ENCODE measurements around the gene PPP3R1. TPM values are rescaled to one million over a fixed set of nuclear protein-coding genes. Genes with fewer than 3 reads are reported as not detected.
A peak's percentile ranks its signal among the peaks of the same experiment; 100 is the strongest.

The PPP3R1 gene
- total and polyA plus RNA-seq, 9 of the 15 experiments (the other 6 are each of a cell fraction or from before 2014, with no cell fraction given), result 3.7 to 70.0 (median 24.8) TPM

DNA sequence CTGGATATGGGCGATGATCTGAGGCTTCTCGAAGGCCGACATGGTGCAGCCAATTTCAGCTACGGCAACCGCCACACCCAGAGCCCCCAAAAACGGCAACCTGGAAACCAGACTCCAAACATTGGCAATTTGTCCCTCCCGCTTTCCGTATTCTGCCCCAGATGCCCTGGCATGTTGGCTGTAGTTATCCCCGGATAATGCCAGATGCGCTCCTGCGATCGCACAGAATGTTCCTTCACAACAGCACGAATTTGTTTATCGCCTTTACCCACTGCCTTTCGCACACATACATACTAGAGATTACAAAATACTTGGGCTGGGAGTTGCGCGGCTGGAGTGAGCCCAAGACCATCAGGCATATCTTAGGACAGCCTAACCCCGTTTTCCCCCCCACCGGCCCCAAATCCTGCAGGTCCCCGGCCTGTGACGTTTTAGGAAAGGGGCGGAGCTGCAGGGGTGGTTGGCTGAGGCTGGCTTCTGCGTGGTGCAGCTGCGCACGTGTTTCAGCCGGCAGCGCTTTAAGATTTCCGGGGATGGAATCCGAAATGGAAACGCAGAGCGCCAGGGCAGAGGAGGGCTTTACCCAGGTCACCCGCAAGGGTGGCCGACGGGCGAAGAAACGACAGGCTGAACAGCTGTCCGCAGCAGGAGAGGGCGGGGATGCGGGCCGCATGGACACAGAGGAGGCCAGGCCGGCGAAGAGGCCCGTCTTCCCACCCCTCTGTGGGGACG lies 94.8 kb downstream of the PPP3R1 start, which contains the start of gene PNO1 (continued):
- TF ChIP-seq RBBP5 (IDR thresholded peaks at IDR 0.05; ENCODE audit: borderline replicate concordance, insufficient read depth, low read length, poor library complexity, severe bottlenecking), result peak; percentile 82
- no peak for TF ChIP-seq CCAR2 (IDR thresholded peaks at IDR 0.05; ENCODE audit: low read depth, low read length)
- no peak for TF ChIP-seq EHMT2 (IDR thresholded peaks at IDR 0.05)
- no peak for TF ChIP-seq EWSR1 (IDR thresholded peaks at IDR 0.05; ENCODE audit: borderline replicate concordance, low read depth, partially characterized antibody)
- TF ChIP-seq NUFIP1 (IDR thresholded peaks at IDR 0.05; ENCODE audit: partially characterized antibody), result no peak
- TF ChIP-seq, protein P1, sequence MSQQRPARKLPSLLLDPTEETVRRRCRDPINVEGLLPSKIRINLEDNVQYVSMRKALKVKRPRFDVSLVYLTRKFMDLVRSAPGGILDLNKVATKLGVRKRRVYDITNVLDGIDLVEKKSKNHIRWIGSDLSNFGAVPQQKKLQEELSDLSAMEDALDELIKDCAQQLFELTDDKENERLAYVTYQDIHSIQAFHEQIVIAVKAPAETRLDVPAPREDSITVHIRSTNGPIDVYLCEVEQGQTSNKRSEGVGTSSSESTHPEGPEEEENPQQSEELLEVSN (IDR thresholded peaks at IDR 0.05; ENCODE audit: borderline replicate concordance in 1 of 2, extremely low read depth in 1 of 2, insufficient read depth in 1 of 2, insufficient read length in 1 of 2, low read depth in 1 of 2, low read length in 1 of 2, poor library complexity in 1 of 2, severe bottlenecking in 1 of 2), result peak in 1 of 2 experiments; percentile 61
- TF ChIP-seq PHF21A (IDR thresholded peaks at IDR 0.05; ENCODE audit: borderline replicate concordance, low read depth), result no peak
- TF ChIP-seq CBFB (CRISPR knock-in tag; IDR thresholded peaks at IDR 0.05), result no peak; the same call in 1 of the 2 replicates
- no peak for TF ChIP-seq U2AF1 (optimal IDR thresholded peaks at IDR 0.05; ENCODE audit: low read depth, low read length)
- no peak for TF ChIP-seq SNIP1 (IDR thresholded peaks at IDR 0.05; ENCODE audit: low read depth)
- TF ChIP-seq ARID1B (IDR thresholded peaks at IDR 0.05), result peak; percentile 47; the same call in 1 of the 2 replicates
- peak; percentile 93 for TF ChIP-seq CREM (IDR thresholded peaks at IDR 0.05; ENCODE audit: low read depth)
- no peak for TF ChIP-seq HOXB6 (CRISPR knock-in tag; IDR thresholded peaks at IDR 0.05; ENCODE audit: borderline replicate concordance)
- TF ChIP-seq, protein P2, sequence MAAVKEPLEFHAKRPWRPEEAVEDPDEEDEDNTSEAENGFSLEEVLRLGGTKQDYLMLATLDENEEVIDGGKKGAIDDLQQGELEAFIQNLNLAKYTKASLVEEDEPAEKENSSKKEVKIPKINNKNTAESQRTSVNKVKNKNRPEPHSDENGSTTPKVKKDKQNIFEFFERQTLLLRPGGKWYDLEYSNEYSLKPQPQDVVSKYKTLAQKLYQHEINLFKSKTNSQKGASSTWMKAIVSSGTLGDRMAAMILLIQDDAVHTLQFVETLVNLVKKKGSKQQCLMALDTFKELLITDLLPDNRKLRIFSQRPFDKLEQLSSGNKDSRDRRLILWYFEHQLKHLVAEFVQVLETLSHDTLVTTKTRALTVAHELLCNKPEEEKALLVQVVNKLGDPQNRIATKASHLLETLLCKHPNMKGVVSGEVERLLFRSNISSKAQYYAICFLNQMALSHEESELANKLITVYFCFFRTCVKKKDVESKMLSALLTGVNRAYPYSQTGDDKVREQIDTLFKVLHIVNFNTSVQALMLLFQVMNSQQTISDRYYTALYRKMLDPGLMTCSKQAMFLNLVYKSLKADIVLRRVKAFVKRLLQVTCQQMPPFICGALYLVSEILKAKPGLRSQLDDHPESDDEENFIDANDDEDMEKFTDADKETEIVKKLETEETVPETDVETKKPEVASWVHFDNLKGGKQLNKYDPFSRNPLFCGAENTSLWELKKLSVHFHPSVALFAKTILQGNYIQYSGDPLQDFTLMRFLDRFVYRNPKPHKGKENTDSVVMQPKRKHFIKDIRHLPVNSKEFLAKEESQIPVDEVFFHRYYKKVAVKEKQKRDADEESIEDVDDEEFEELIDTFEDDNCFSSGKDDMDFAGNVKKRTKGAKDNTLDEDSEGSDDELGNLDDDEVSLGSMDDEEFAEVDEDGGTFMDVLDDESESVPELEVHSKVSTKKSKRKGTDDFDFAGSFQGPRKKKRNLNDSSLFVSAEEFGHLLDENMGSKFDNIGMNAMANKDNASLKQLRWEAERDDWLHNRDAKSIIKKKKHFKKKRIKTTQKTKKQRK (IDR thresholded peaks at IDR 0.05; ENCODE audit: borderline replicate concordance, low read depth, low read length), result no peak
- no peak for TF ChIP-seq ILK (tag; IDR thresholded peaks at IDR 0.05; ENCODE audit: borderline replicate concordance, low read depth)
- peak; percentile 28; the same call in 1 of the 2 replicates for TF ChIP-seq POLR2AphosphoS5 (IDR thresholded peaks at IDR 0.05; ENCODE audit: control insufficient read depth, insufficient read depth, low read depth, low read length)
- TF ChIP-seq SIX5 (IDR thresholded peaks at IDR 0.05; ENCODE audit: borderline replicate concordance in 1 of 2, insufficient read depth in 1 of 2, low read depth in 1 of 2, low read length in 2 of 2), result no peak
- no peak for TF ChIP-seq XRCC3 (IDR thresholded peaks at IDR 0.05)
- peak; percentile 84; the same call in 1 of the 2 replicates for TF ChIP-seq XRCC5 (IDR thresholded peaks at IDR 0.05; ENCODE audit: low read depth, low read length)
- TF ChIP-seq KAT7 (CRISPR knock-in tag; IDR thresholded peaks at IDR 0.05; ENCODE audit: borderline replicate concordance), result no peak
- TF ChIP-seq TRIM24 (IDR thresholded peaks at IDR 0.05), result peak in 1 of 2 experiments; percentile 58; a peak in 2 of 4 replicates
- TF ChIP-seq, protein P3, sequence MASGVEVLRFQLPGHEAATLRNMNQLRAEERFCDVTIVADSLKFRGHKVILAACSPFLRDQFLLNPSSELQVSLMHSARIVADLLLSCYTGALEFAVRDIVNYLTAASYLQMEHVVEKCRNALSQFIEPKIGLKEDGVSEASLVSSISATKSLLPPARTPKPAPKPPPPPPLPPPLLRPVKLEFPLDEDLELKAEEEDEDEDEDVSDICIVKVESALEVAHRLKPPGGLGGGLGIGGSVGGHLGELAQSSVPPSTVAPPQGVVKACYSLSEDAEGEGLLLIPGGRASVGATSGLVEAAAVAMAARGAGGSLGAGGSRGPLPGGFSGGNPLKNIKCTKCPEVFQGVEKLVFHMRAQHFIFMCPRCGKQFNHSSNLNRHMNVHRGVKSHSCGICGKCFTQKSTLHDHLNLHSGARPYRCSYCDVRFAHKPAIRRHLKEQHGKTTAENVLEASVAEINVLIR (CRISPR knock-in tag; IDR thresholded peaks at IDR 0.05), result peak; percentile 80

All from K562 (cell line).